ENCODE measurements around the gene PDE2A. TPM values are rescaled to one million over a fixed set of nuclear protein-coding genes. Genes with fewer than 3 reads are reported as not detected.

PDE2A gene
- total and polyA plus RNA-seq, 7 experiments from 2014 or later: 0.97 to 9.0 (median 1.7) TPM; not detected in 2

DNA sequence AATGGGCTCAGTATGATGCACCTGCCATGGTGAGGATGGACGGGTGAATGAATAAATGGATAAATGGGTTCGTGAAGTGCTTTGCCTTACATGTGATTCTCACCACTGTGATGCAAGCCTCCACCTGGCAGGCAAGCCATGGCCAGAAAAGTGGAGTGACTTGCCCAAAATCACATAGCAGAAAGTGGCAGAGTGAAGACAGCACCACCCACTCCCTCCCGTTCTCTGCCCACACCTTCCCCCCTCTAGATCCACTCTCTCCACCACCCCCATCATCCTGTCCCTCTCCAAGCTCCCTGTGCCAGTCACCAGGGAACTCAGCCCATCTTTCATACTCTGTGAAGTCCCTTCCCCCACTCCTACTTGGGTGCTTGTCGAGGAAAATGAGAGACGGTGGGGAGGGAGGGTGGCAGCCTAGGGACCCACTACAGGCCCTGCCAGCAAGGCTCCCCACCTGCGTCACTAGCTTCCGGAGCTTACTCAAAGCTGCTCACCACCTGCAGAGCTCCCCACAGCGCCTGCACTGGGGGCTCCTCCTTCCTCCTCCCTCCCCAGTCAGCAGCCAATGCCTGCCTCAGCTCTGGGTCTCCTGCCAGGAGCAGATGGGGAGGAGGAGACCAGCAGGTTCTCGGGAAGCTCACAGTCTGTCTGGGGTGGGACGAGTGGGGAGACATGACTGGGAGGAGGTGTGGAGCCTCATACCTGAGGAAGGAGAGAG, 82.3 kb downstream of the PDE2A start:
- H3K36me3 Mint-ChIP-seq: peaks cover 0 to 8% (median 0%) of the 10 kb centered on the region in 5 donors
- H3K4me1 Mint-ChIP-seq: peaks cover 10 to 34% (median 31%) of the 10 kb centered on the region in 7 donors
- H3K9me3 Mint-ChIP-seq: peaks cover 0 to 1% (median 0%) of the 10 kb centered on the region in 11 donors
- Histone ChIP-seq H3K27me3 (ENCODE audit: control insufficient read depth in 2 of 2, insufficient read depth in 2 of 2, low read length in 2 of 2) (peaks cover 0 to 6% of the 10 kb centered on the region in 2 donors), H3K27ac (ENCODE audit: low read depth, low read length) (no peak overlapping the region), H3K9me3 (ENCODE audit: control insufficient read depth in 2 of 3, low read length in 3 of 3) (no peaks in the 10 kb centered on the region), H3K4me1 (ENCODE audit: control insufficient read depth in 2 of 2, insufficient read depth in 2 of 2, low read length in 2 of 2) (peaks cover 5 to 6% of the 10 kb centered on the region in 2 donors), H3K36me3 (ENCODE audit: control insufficient read depth in 2 of 3, insufficient read depth in 3 of 3, low read length in 3 of 3) (no peaks in the 10 kb centered on the region), H3K4me3 (ENCODE audit: low read length) (no peak overlapping the region)
- peak overlapping the region in 4 of 9 donors; percentile 5 to 73 (median 16) for H3K27ac Mint-ChIP-seq
- intact Hi-C loops (cut with micrococcal nuclease): no loop called here
- ChIA-PET POLR2A (no interaction called here), CTCF (interaction anchor here (1.3 to 1.5 kb wide), 2 partner anchors 51 to 92 kb away, joined by 3 to 4 read pairs; no protein-coding TSS in a partner anchor)
- peak; percentile 91 for ATAC-seq
- peaks cover 28 to 79% (median 53%) of the 10 kb centered on the region in 5 donors for H3K27me3 Mint-ChIP-seq
- peak overlapping the region in 8 of 10 donors; percentile 3 to 86 (median 50) for H3K4me3 Mint-ChIP-seq
- peak in 7 of 9 donors; percentile 46 to 83 (median 58) for DNase-seq

DNA sequence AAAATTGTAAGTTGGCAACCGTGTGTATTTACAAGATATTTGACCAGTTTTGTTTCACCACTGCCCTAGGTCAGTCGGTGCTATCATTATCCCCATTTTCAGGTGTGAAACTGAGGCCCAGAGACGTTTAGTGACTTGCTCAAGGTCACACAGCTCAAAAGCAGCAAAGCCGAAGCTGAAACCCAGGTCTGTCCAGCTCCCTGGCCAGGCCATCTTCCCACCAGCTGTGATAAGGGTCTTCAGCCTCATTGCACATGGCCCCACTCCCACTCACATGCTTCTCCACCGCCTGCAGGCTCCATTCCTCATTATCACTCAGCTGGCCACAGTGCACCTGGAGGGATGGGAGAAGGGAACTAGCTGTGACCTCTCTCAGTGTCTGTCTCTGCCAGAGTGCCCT, 83.2 kb downstream of the PDE2A start:
- Histone ChIP-seq H3K9me3 (ENCODE audit: control insufficient read depth in 2 of 3, low read length in 3 of 3) (no peaks in the 10 kb centered on the region), H3K4me3 (ENCODE audit: low read length) (no peak overlapping the region), H3K4me1 (ENCODE audit: control insufficient read depth in 2 of 2, insufficient read depth in 2 of 2, low read length in 2 of 2) (peaks cover 6% of the 10 kb centered on the region in 2 donors), H3K36me3 (ENCODE audit: control insufficient read depth in 2 of 3, insufficient read depth in 3 of 3, low read length in 3 of 3) (no peaks in the 10 kb centered on the region), H3K27ac (ENCODE audit: low read depth, low read length) (no peak overlapping the region), H3K27me3 (ENCODE audit: control insufficient read depth in 2 of 2, insufficient read depth in 2 of 2, low read length in 2 of 2) (peaks cover 0 to 6% of the 10 kb centered on the region in 2 donors)
- intact Hi-C loops (cut with micrococcal nuclease): no loop called here
- ATAC-seq (no peak), DNase-seq (no peak)
- H3K36me3 Mint-ChIP-seq: peaks cover 0 to 8% (median 0%) of the 10 kb centered on the region in 5 donors
- ChIA-PET POLR2A (no interaction called here), CTCF (interaction anchor here (1.3 to 1.5 kb wide), 2 partner anchors 52 to 93 kb away, joined by 3 to 4 read pairs; no protein-coding TSS in a partner anchor)
- peaks cover 0 to 1% (median 0%) of the 10 kb centered on the region in 11 donors for H3K9me3 Mint-ChIP-seq
- peak overlapping the region in 1 of 9 donors; percentile 25 for H3K27ac Mint-ChIP-seq
- peaks cover 13 to 34% (median 31%) of the 10 kb centered on the region in 7 donors for H3K4me1 Mint-ChIP-seq
- H3K4me3 Mint-ChIP-seq: peak overlapping the region in 8 of 10 donors; percentile 12 to 86 (median 70)
- H3K27me3 Mint-ChIP-seq: peaks cover 28 to 77% (median 54%) of the 10 kb centered on the region in 5 donors

DNA sequence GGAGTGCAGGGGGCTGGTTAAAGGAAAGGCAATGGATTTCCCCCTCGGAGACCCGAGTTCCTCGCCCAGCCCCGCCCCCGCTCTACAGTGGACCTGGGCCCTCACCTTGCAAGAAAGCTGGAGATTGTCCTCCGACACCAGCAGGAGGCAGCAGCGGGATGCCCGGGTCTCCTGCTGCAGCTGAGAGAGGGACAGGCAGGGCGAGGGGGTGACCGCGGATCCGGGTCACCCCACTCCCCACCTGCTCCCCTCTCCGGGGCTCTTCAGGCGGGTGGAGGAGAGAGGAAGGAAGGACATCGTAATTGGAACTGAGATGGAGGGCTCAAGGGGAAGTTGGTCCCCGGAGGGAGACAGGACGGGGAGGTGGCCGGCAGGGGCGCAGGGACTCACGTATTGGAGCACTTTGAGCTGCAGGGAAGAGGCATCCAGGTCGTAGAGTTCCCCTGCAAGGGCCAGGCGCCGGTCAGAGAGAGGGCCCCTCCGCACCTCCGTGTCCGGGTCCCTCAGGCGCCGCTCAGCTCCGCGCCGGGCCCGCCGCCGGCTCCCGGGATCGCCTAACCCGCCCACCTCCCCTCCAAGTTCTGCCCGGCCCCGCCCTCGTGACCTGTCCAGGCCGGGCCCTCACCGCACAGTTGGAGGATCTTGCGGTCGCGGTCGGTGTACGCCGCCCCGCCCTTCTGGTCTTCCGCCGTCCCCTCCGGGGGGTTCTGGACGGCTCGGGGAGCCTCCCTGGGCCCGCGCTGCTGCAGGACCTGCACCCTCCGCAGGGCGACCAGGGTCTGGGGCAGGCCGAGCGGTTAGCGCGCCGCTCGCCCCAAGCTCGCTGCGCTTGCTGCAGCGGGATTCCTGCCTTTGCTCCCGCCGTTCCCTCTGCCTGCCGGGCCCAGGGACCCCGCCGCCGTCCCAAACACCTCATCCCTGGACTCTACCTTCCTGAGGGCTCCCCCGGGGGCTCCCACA, 84.1 kb downstream of the PDE2A start:
- H3K27me3 ChIP-seq (ENCODE audit: control insufficient read depth in 2 of 2, insufficient read depth in 2 of 2, low read length in 2 of 2): peaks cover 0 to 6% of the 10 kb centered on the region in 2 donors

DNA sequence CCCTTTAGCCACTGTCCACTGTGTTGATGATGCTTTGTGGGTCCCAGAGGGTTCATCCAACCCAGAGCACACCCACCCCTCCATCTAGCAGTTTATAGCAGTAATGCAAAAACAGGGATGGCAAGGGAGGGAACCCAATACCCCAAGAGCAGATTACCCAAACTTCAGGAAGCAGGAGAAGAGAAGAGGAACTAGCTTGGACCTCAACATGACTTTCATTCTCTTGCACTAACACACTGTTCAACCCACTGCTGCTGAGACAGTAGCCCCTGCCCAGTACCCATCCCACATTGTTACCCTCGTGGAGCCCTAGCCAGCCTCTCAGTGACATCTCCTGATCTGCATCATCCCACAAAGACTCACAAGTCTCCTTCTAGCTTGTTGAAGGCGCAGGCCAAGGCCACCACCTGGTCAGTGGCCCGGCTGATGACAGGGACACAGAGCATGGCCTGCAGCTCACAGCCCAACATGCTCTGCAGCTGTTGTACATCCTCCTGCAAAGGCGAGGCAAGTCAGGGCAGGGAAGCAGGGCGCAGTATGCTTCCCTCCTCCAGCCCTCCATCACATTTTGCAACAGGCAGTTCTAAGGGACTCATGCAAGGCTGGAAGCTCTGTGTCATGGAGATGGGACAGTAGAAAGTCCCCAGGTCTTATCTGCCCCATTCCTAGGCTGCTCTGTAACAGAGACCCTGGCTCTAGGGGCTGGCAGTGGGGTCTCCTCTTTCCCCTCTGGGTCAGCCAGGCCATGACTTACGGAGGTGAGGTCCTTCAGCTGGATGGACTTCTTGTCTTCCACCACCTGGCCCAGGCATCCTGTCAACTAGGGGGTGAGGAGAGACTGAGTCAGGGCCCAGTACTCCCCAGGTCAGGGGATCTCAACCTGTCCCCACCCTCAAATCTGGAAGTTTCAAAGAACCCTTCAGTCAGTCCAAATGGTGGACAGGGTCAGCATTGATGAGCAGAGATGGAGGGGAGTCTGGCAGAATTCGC, 85.5 kb downstream of the PDE2A start:
- ATAC-seq: no peak
- ChIA-PET CTCF (interaction anchor here (0.6 to 1.3 kb wide), 5 partner anchors 9 to 120 kb away, joined by 3 to 5 read pairs (median 3); no protein-coding TSS in a partner anchor), POLR2A (interaction anchor here (0.6 kb wide), 1 partner anchor 564 kb away, joined by 3 read pairs; no protein-coding TSS in a partner anchor)
- no peaks in the 10 kb centered on the region for H3K36me3 ChIP-seq (ENCODE audit: control insufficient read depth in 2 of 3, insufficient read depth in 3 of 3, low read length in 3 of 3)
- H3K27ac ChIP-seq (ENCODE audit: low read depth, low read length): no peak overlapping the region
- Mint-ChIP-seq H3K9me3 (peaks cover 0 to 1% (median 0%) of the 10 kb centered on the region in 11 donors), H3K36me3 (peaks cover 0 to 8% (median 0%) of the 10 kb centered on the region in 5 donors), H3K4me1 (peaks cover 29 to 52% (median 49%) of the 10 kb centered on the region in 7 donors), H3K27me3 (peaks cover 28 to 75% (median 54%) of the 10 kb centered on the region in 5 donors), H3K27ac (no peak overlapping the region), H3K4me3 (peak overlapping the region in 8 of 10 donors; percentile 68 to 86 (median 74))
- no peak overlapping the region for H3K4me3 ChIP-seq (ENCODE audit: low read length)
- H3K9me3 ChIP-seq (ENCODE audit: control insufficient read depth in 2 of 3, low read length in 3 of 3): no peaks in the 10 kb centered on the region
- DNase-seq: no peak
- peaks cover 19 to 22% of the 10 kb centered on the region in 2 donors for H3K4me1 ChIP-seq (ENCODE audit: control insufficient read depth in 2 of 2, insufficient read depth in 2 of 2, low read length in 2 of 2)
- intact Hi-C loops (cut with micrococcal nuclease): loop anchor here (1.0 kb wide), 1 partner anchor 55 kb away; no protein-coding TSS in a partner anchor
- peaks cover 0 to 6% of the 10 kb centered on the region in 2 donors for H3K27me3 ChIP-seq (ENCODE audit: control insufficient read depth in 2 of 2, insufficient read depth in 2 of 2, low read length in 2 of 2)

More for the DNA sequence above, 84.1 kb downstream of the PDE2A start:
- peak overlapping the region; percentile 63 to 86 (median 74) for H3K4me3 Mint-ChIP-seq
- ATAC-seq: peak; percentile 29
- H3K27ac Mint-ChIP-seq: no peak overlapping the region
- H3K36me3 ChIP-seq (ENCODE audit: control insufficient read depth in 2 of 3, insufficient read depth in 3 of 3, low read length in 3 of 3): no peaks in the 10 kb centered on the region
- no peaks in the 10 kb centered on the region for H3K9me3 ChIP-seq (ENCODE audit: control insufficient read depth in 2 of 3, low read length in 3 of 3)
- H3K27ac ChIP-seq (ENCODE audit: low read depth, low read length): no peak overlapping the region
- peaks cover 28 to 79% (median 58%) of the 10 kb centered on the region in 5 donors for H3K27me3 Mint-ChIP-seq
- H3K4me1 ChIP-seq (ENCODE audit: control insufficient read depth in 2 of 2, insufficient read depth in 2 of 2, low read length in 2 of 2): peaks cover 13 to 16% of the 10 kb centered on the region in 2 donors
- H3K4me3 ChIP-seq (ENCODE audit: low read length): peak overlapping the region; percentile 43
- peak in 8 of 9 donors; percentile 24 to 51 (median 42) for DNase-seq
- intact Hi-C loops (cut with micrococcal nuclease): loop anchor here (1.0 kb wide), 1 partner anchor 53 kb away; no protein-coding TSS in a partner anchor
- ChIA-PET POLR2A (no interaction called here), CTCF (interaction anchor here (0.7 to 1.5 kb wide), 3 partner anchors 53 to 233 kb away, joined by 3 to 4 read pairs (median 4); no protein-coding TSS in a partner anchor)
- peaks cover 22 to 42% (median 40%) of the 10 kb centered on the region in 7 donors for H3K4me1 Mint-ChIP-seq
- peaks cover 0 to 8% (median 0%) of the 10 kb centered on the region in 5 donors for H3K36me3 Mint-ChIP-seq
- H3K9me3 Mint-ChIP-seq: peaks cover 0 to 1% (median 0%) of the 10 kb centered on the region in 11 donors

DNA sequence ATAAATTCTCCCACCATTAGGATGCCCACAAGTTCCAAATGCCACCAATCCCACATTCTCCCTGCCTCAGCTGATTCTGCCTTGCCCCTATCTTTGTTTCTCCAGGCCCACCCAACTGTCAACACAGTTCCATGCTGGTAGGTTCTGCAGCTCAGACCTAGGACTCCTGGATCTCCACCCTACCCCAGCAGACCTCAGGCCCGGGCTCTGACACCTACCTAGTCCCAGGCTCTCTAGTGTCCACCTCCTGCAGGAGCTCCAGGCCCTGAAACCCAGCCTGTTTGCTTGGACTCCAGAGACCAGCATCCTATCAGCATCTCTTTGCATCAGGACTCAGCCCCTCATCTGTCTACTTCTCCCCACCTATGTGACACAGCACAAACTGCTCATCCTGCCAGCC, 86.5 kb downstream of the PDE2A start:
- Histone ChIP-seq H3K4me1 (ENCODE audit: control insufficient read depth in 2 of 2, insufficient read depth in 2 of 2, low read length in 2 of 2) (peaks cover 19 to 22% of the 10 kb centered on the region in 2 donors), H3K36me3 (ENCODE audit: control insufficient read depth in 2 of 3, insufficient read depth in 3 of 3, low read length in 3 of 3) (no peaks in the 10 kb centered on the region), H3K9me3 (ENCODE audit: control insufficient read depth in 2 of 3, low read length in 3 of 3) (no peaks in the 10 kb centered on the region), H3K4me3 (ENCODE audit: low read length) (no peak overlapping the region), H3K27ac (ENCODE audit: low read depth, low read length) (no peak overlapping the region), H3K27me3 (ENCODE audit: control insufficient read depth in 2 of 2, insufficient read depth in 2 of 2, low read length in 2 of 2) (peaks cover 0 to 6% of the 10 kb centered on the region in 2 donors)
- Mint-ChIP-seq H3K4me1 (peaks cover 33 to 54% (median 47%) of the 10 kb centered on the region in 7 donors), H3K27ac (peak overlapping the region in 1 of 9 donors; percentile 17), H3K4me3 (peak overlapping the region in 1 of 10 donors; percentile 60), H3K9me3 (peaks cover 0 to 1% (median 0%) of the 10 kb centered on the region in 11 donors), H3K36me3 (peaks cover 0 to 8% (median 0%) of the 10 kb centered on the region in 5 donors), H3K27me3 (peaks cover 28 to 73% (median 48%) of the 10 kb centered on the region in 5 donors)
- DNase-seq (no peak), ATAC-seq (no peak)
- ChIA-PET CTCF (interaction anchor here (0.6 kb wide), 1 partner anchor 119 kb away, joined by 3 read pairs; no protein-coding TSS in a partner anchor), POLR2A (no interaction called here)
- intact Hi-C loops (cut with micrococcal nuclease): no loop called here

All from naive thymus-derived CD4-positive, alpha-beta T cell (primary cell).